Measurements from ENCODE around the gene CYP4Z1.
"Not testable (repeated sequence)": the region's sequence is repeated elsewhere in the genome, so short reads cannot be mapped to it uniquely, and the experiment has no call there.

The CYP4Z1 gene

GRCh38 chr1:47128854-47129253 is 61.8 kb downstream of the CYP4Z1 start:
- not testable (repeated sequence) for DNase-seq

DNA sequence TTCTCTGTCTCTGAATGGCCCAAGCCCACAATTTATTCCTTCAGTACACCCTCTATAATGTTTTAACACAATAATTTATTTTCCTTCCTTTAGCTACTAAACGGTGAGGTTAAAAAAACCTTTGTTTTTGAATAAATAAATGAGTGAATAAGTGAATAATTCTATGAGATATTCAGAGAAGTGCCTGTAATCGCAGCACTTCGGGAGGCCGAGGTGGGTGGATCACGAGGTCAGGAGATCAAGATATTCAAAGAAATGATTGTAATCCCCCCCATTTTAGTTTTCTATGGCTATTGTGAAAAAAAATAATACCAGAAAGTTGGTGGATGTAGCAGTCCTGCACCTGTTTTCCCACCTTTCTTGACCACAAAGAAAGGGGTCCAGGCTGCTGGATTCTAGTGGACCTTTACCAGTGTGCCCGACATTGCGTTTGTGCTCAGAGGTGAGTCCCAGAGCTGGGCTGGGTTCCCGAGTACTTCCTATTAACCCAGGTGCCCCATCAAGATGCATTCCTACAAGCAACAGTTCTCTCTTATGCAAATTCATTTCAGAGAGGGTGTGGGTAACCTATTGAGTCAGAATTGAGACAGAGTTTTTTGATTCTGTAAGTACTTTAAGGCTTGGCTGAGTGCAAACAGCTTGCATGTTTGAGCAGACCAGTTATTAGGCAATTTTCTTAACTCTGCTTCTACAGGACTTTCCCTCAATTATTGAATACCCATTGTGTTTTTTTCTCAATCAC is 62.6 kb downstream of the CYP4Z1 start:
- DNase-seq: not testable (repeated sequence)

DNA sequence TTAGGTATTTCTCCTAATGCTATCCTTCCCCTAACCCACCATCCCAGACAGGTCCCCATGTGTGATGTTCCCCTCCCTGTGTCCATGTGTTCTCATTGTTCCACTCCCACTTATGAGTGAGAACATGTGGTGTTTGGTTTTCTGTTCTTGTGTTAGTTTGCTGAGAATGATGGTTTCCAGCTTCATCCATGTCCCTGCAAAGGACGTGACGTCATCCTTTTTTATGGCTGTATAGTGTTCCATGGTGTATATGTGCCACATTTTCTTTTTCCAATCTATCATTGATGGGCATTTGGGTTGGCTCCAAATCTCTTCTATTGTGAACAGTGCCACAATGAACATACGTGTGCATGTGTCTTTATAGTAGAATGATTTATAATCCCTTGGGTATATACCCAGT is 65.6 kb downstream of the CYP4Z1 start:
- not testable (repeated sequence) for DNase-seq

DNA sequence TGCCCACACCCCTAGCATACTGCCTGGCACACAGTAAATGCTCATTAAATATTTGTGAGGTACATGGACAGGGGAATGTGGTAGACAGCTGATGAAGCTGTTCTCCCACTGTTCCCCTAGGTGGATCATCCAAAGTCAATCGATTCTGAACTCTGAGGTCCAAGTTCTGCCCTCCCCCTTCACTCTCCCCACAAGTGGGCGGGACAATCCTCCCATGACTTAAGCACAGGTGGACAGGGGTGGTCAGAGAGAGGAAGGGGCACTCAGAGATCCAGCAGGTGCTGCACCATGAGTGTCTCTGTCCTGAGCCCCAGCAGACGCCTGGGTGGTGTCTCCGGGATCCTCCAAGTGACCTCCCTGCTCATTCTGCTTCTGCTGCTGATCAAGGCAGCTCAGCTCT is 70.2 kb downstream of the CYP4Z1 start, which contains the start of gene CYP4A22:
Gene CYP4A22, plus strand, starts transcription at position 244 of the 400 bp plus-strand sequence. Its CDS starts 45 bp downstream, at position 289.
- no peak for DNase-seq

GRCh38 chr1:47137925-47138615 is 71.0 kb downstream of the CYP4Z1 start:
- no peak for DNase-seq

- not testable (repeated sequence) for DNase-seq
These were observed 73.3 kb downstream of the CYP4Z1 start for GRCh38 chr1:47140358-47140757.

GRCh38 chr1:47143654-47144053 is 76.6 kb downstream of the CYP4Z1 start:
- not testable (repeated sequence) for DNase-seq

DNA sequence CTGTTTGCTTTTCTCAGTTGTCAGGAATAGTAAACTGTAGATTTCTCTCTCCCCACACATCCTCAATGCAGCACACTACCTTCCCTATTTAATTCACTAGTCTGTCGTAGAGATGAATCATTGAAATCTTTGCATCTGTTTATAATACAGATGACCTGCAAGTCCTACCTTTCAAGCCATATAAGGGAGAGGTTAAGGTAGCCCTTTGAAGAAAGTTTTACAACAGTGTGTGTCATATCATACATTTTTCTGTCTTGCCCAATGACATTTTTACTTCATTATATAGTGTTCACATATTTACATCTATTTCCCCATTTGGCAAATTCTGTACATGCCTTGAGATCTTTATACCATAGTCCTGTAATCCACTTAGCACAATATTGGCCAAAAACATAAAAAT is 79.5 kb downstream of the CYP4Z1 start:
- DNase-seq: not testable (repeated sequence)

GRCh38 chr1:47147047-47147785 is 80.2 kb downstream of the CYP4Z1 start:
- DNase-seq: no peak

DNA sequence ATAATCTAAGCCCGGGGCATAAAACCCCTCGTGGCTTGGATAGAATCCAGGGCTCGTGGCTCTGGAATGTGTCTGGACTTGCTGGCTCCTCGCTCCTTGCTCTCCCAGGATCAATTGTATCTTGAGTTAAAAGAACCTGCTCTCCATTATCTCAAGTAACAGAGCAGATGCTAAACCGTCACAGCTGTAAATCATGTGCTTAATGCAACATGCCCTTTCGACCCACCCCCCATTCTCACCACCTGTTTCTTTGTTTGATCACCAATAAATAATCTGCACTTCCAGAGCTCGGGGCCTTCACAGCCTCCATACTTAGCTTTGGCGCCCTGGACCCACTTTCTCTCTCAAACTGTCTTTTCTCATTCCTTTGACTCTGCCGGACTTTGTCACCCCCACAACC is 82.1 kb downstream of the CYP4Z1 start:
- DNase-seq: not testable (repeated sequence)

DNA sequence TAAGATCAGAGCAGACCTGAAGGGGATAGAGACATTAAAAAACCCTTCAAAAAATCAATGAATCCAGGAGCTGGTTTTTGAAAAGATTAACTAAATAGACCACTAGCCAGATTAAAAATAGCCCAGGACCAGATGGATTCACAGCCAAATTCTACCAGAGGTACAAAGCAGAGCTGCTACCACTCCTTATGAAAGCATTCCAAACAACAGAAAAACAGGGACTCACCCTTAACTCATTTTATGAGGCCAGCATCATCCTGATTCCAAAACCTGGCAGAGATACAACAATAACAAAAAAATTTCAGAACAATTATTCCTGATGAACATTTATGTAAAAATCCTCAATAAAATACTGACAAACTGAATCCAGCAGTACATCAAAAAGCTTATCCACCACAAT is 89.4 kb downstream of the CYP4Z1 start:
- not testable (repeated sequence) for DNase-seq

GRCh38 chr1:47157957-47158356 is 90.9 kb downstream of the CYP4Z1 start:
- not testable (repeated sequence) for DNase-seq

DNA sequence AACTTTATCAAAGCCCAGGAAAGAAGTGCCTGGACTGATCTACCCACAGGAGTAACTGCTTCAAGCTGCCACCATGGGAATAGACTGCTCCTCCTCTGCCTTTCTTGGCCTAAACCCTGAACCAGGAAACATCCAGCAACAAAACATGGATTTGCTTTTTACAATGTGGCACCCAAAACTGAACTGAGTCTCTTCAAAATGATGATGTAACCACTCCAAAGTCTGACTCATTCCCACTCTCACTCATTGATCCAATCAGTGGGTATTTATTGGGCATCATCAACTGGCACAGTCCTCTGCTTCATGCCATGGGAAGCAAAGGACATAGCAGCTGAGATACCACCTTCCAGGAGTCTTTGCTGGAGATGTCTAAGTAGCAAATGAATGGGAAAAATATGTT is 93.7 kb downstream of the CYP4Z1 start:
- DNase-seq: no peak

- DNase-seq: no peak
These were observed 94.4 kb downstream of the CYP4Z1 start for GRCh38 chr1:47161298-47162040.

DNA sequence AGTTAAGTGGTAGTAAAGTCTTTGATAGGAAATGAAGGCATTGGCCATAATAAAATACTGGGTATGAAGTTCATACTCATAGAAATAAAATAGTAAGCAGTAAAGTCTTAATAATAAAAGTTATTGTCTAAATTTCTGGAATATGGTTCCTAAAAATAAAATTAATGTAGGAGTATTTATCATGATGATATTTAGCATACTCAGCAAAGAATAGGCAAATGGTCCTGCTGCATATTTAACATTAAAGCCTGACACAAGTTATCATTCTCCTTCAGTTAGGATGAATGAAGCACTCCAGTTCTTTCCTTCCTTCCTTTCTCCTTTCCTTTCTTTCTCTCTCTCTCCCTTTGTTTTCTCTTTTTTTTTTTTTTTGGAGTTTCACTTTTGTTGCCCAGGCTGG is 97.5 kb downstream of the CYP4Z1 start:
- DNase-seq: no peak

Data from stimulated activated naive CD4-positive, alpha-beta T cell (primary cell).